Measurements from ENCODE around the gene TULP4.

GRCh38 chr6:158464483-158464882 is 152.2 kb downstream of the TULP4 start:
- TF ChIP-seq CTCF (IDR thresholded peaks at IDR 0.05) (no peak), POLR2AphosphoS5 (IDR thresholded peaks at IDR 0.05) (no peak), POLR2A (IDR thresholded peaks at IDR 0.05) (no peak), EP300 (IDR thresholded peaks at IDR 0.05) (no peak)

All from sigmoid colon (tissue), 4 donors.